ENCODE data around the gene CPEB2.
"Not testable (repeated sequence)": the region's sequence is repeated elsewhere in the genome, so short reads cannot be mapped to it uniquely, and the experiment has no call there.

CPEB2 gene

DNA sequence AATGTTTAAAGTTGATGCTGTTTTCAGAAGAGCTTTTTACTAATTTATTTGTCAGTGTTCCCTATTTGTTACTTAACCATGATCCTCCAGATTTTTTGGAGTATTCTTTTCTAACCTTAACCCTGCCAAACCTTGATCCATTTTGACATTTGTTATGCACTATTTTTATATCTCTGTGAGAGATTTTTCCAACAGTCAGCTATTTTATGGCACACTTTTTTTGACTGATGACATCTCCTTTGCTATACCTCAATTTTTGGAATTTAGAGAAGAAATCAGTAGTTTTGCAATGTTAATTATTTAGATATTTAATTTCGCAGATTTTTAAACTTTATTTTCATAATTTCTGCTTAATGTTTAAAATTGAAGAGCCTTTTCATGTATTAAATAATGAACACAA, 66.0 kb downstream of the CPEB2 start:
- no peak overlapping the region for H3K27ac ChIP-seq
- no peak for TF ChIP-seq CTCF (IDR thresholded peaks at IDR 0.05)
- TF ChIP-seq ZFX (IDR thresholded peaks at IDR 0.05; ENCODE audit: borderline replicate concordance): no peak

GRCh38 chr4:15075875-15076274, 73.6 kb downstream of the CPEB2 start:
- no peak for TF ChIP-seq CTCF (IDR thresholded peaks at IDR 0.05)
- TF ChIP-seq ZFX (IDR thresholded peaks at IDR 0.05; ENCODE audit: borderline replicate concordance): no peak
- H3K27ac ChIP-seq: no peak overlapping the region

DNA sequence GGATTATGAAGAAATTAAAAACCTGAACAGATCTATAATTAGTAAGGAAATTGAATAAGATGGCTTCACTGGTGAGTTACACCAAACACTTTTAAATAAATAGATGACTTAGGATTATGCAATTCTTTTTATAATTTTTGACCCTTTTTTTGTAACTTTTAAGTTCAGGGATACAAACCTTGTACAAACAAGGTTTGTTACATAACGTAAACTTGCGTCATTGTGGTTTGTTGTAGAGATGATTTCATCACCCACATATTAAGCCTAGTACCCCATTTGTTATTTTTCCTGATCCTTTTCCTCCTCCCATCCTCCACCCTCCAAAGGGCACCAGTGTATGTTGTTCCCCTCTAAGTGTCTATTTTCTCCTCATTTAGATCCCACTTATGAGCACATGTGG, 75.7 kb downstream of the CPEB2 start:
- no peak overlapping the region for H3K27ac ChIP-seq
- TF ChIP-seq CTCF (IDR thresholded peaks at IDR 0.05): no peak
- no peak for TF ChIP-seq ZFX (IDR thresholded peaks at IDR 0.05; ENCODE audit: borderline replicate concordance)

DNA sequence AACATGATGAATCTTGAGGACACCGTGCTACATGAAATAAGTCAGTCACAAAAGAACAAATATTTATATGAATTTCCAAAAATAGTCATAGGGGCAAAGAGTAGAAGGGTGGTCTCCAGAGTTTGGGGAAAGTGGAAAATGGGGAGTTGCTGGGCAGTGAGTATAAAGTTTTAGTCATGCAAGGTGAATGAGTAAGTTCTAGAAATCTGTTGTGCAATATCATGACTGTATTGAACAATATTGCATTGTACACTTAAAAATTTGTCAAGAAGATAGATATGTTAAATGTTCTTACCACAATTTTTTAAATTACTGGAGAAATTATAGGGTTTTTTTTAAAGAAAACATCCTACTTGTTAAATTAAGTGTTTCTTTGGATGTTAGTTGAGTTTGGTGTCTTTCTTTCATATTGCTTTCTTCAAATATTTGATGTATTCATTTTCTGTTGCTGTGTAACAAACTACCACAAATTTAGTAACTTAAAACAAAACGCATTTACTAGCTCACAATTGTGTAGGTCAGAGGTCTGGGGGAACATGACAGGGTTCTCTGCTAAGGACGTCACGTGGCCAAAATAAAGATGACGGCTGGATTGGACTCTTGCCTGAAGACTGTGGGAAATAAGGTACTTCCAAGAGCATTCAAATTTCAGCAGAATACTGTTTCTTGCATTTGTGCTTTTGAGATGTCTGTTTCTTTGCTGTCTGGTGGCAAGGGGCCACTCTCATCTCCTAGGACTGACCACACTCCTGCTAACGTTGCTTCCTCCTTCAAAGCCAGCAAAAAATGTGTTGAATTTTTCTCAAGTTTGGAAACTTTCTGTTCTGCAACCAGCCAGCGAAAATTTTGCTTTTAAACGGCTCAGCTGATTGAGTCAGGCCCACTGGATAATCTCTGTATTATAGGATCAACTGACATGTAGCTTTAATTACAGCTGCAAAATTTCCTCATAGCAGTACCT, 76.7 kb downstream of the CPEB2 start:
- H3K27ac ChIP-seq: no peak overlapping the region
- TF ChIP-seq CTCF (IDR thresholded peaks at IDR 0.05): no peak
- TF ChIP-seq ZFX (IDR thresholded peaks at IDR 0.05; ENCODE audit: borderline replicate concordance): no peak

DNA sequence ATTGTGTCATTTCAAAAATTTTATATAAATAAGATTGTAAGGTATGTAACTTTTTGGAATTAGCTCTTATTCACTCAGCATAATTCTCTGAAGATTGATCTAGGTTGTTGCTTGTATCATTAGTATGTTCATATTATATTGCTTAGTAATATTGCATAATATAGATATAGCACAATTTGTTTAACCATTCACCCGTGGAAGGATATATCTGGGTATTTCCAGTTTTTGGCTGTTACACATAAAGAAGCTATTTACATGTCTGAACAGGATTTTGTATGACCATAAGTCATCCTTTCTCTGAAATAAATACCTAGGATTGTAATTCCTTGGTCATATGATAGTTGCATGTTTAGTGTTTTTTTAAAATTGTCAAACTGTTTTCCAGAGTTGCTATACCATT, 82.5 kb downstream of the CPEB2 start:
- no peak overlapping the region for H3K27ac ChIP-seq
- no peak for TF ChIP-seq ZFX (IDR thresholded peaks at IDR 0.05; ENCODE audit: borderline replicate concordance)
- no peak for TF ChIP-seq CTCF (IDR thresholded peaks at IDR 0.05)

DNA sequence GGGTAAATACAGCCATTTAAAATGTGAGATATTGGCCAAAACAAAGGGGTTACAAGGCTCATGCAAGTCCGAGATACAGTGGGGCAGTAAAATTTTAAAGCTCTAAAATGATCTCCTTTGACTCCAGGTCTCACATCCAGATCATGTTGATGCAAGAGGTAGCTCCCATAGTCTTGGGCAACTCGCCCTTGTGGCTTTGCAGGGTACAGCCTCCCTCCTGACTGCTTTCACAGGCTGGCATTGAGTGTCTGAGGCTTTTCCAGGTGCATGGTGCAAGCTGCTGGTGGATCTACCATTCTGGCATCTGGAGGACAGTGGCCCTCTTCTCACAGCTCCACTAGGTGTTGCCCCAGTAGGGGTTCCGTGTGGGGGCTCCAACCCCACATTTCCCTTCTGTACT, 83.5 kb downstream of the CPEB2 start:
- H3K27ac ChIP-seq: not testable (repeated sequence)

DNA sequence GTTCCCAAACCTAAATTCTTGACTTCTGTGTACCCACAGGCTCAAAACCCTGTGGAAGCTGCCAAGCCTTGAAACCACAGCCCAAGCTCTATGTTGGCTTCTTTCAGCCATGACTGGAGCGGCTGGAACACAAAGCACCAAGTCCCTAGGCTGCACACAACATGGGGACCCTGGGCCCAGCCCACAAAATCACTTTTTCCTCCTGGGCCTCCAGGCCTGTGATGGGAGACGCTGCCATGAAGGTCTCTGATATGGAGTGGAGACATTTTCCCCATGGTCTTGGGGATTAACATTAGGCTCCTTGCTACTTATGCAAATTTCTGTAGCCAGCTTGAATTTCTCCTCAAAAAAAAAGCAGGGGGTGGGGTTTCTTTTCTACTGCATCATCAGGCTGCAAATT, 84.0 kb downstream of the CPEB2 start:
- H3K27ac ChIP-seq: not testable (repeated sequence)

DNA sequence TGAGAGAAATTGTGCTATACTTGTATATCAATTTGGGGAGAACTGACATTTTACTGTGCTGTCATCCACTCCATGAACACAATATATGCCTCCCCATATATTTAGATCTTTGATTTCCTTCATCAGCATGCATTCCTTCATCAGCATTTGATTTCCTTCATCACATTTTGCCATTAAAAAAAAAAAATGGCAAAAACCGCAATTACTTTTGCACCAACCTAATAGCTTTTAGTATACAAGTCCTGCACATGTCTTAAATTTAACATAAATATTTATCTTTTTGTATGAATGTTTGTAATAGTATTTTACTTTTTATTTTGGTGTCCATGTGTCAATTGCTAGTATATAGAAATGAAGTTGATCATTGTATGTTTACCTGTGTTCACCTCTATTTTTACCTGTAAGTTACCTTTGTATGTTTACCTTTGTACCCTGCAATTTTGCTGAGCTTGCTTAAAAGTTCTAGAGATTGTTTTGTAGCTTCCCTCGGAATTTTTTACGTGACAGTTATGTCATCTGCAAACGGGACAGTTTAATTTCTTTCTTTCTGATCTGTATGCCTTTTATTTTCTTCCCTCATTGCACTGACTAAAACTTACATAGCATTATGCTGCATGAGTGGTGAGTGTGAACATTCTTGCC, 86.2 kb downstream of the CPEB2 start:
- H3K27ac ChIP-seq: no peak overlapping the region
- no peak for TF ChIP-seq CTCF (IDR thresholded peaks at IDR 0.05)
- TF ChIP-seq ZFX (IDR thresholded peaks at IDR 0.05; ENCODE audit: borderline replicate concordance): no peak
